Stimulated activated CD4-positive, alpha-beta T cell treated with anti-CD3 and anti-CD28 coated beads, Interleukin-4, amount 100 ng/mL, for 4 hours (primary cell): ENCODE measurements around the gene TOPAZ1.
"Not testable (repeated sequence)": the region's sequence is repeated elsewhere in the genome, so short reads cannot be mapped to it uniquely, and the experiment has no call there.

ENCODE experiments used
- DNase-seq, 2 experiments: peaks; one replicate each; pipeline ENCODE4 v3.0.0-alpha.2; 2020

Gene TOPAZ1

GRCh38 chr3:44337248-44337785, 95.6 kb downstream of the TOPAZ1 start:
- no peak for DNase-seq

GRCh38 chr3:44338010-44338827, 96.5 kb downstream of the TOPAZ1 start, which contains the start of gene TCAIM:
Gene TCAIM, plus strand, starts transcription at chr3:44338766. Its CDS starts 16,017 bp downstream, at chr3:44354783.
- peak; percentile 99 for DNase-seq

- no peak for DNase-seq
Observed at GRCh38 chr3:44338828-44339127, 97.1 kb downstream of the TOPAZ1 start.

- no peak for DNase-seq
Observed at GRCh38 chr3:44339181-44340057, 97.7 kb downstream of the TOPAZ1 start.

DNA sequence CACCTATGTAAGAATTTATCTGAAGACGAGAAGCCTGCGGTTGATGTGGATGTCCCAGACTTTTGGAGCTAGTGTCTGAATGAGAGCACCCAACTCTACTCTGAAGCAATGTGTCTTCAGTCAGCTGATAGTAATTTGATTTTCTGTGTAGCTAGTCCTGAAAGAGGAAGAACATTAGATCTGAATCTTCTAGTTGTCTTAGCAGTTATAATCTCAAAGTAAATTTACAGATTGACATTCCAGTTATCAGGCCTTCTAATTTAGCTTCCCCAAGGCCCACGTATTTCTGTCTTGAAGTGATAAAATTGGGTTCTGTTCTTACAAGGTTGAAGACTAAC, 98.3 kb downstream of the TOPAZ1 start:
- no peak for DNase-seq

GRCh38 chr3:44342176-44342790, 100.6 kb downstream of the TOPAZ1 start:
- no peak for DNase-seq

DNA sequence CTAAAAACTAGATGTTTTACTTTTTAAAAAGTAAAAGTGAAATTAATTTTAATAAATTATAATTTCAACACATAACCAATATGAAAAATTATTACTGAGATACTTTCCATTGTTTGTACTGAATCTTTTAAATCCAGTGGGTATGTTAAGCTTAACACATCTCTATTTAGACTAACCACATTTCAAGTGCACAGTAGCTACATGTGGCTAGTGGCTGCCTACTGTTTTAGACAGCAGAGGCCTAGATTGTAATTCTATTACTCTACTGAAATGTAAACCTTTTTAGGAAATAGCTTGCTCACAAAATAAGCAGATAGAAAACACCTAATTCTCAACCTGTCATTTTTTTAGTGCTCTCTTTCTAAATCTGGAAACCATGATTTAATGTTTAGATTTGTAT, 101.7 kb downstream of the TOPAZ1 start:
- no peak for DNase-seq

- DNase-seq: not testable (repeated sequence)
Observed at GRCh38 chr3:44346590-44346989, 104.9 kb downstream of the TOPAZ1 start.

DNA sequence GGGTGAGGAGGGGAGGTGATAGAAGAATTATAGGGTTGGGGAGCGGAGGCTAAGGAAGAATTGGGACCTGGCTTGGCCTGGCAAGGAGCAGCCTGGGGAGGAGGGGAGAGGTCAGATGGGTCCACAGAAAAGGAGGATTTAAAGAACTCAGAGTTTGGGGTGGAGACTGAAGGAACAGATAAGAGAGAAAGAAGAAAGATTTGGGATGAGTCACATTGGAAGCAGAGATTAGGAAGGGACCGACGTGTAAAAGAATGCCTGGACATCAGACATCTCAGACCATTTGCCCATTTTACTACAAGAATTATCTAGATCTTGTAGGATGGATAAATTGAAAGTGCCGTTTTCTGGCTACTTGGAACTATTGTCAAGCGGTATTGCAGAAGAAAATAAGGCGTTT, 107.3 kb downstream of the TOPAZ1 start:
- DNase-seq: no peak

GRCh38 chr3:44353355-44353924, 111.8 kb downstream of the TOPAZ1 start:
- no peak for DNase-seq

- no peak for DNase-seq
Observed at GRCh38 chr3:44355362-44356033, 113.8 kb downstream of the TOPAZ1 start.

DNA sequence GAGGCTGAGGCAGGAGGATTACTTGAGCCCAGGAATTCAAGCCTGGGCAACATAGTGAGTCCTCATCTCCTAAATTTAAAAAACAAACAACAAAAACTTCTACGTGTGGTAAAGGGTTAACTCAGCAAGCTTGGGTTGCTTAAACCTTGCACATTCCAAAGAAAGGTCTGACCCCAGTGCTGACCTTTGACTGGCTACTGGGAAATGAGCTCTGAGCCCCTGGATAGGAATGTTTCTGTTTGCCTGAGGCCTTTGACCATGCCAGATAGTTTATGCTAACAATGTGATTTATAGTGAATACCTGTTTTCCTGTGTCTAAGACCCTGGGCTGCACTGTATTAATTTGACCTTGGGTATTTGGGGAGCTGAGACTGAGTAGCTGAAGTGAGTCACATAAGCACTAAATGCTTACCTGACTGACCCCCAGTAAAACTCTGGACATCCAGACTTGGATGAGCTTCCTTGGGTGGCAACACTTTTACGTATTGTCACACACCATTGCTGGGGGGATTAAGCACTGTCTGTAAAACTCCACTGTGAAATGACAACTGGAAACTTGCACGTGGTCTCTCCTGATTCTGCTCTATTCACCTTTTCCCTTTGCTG, 117.6 kb downstream of the TOPAZ1 start:
- DNase-seq: no peak

- DNase-seq: no peak
Observed at GRCh38 chr3:44363591-44363990, 121.9 kb downstream of the TOPAZ1 start.

- no peak for DNase-seq
Observed at GRCh38 chr3:44365952-44366351, 124.3 kb downstream of the TOPAZ1 start.

- DNase-seq: no peak
Observed at GRCh38 chr3:44375450-44375849, 133.8 kb downstream of the TOPAZ1 start.
